H1 (cell line): ENCODE results near the gene FOXP4. TPM values are rescaled to one million over a fixed set of nuclear protein-coding genes. Genes with fewer than 3 reads are reported as not detected.

ENCODE experiments used
- CTCF ChIA-PET: fragments of 300-600 bp; sonication (Branson Sonifier 250); formaldehyde crosslinking; loops from one replicate; lab custom pipeline; 2021; ENCODE audit not compliant: partially characterized antibody; lab: Charles Lee
- POLR2A ChIA-PET: fragments of 300-600 bp; sonication (Branson Sonifier 250); formaldehyde crosslinking; loops from one replicate; lab custom pipeline; 2021; ENCODE audit warnings: inconsistent platforms; ENCODE audit not compliant: partially characterized antibody; lab: Charles Lee
- DNase-seq, 2 experiments: peaks; one replicate each; pipeline versions ENCODE4 v3.0.0 to v3.0.0-alpha.2; 2010 to 2022; ENCODE audit warnings: low spot score in 2 of 2, low read depth in 1 of 2, mixed read lengths in 1 of 2
- FAIRE-seq: peaks from 2 replicates; lab custom pipeline; 2011; peaks lifted over from hg19 to GRCh38; lab: Jason Lieb, UNC
- H2AFZ ChIP-seq: 2 replicates; pipeline ENCODE4 v1.8.1; 2012; ENCODE audit warnings: low read length, inconsistent platforms
- H2AK5ac ChIP-seq: 2 replicates; pipeline ENCODE4 v1.6.1; 2013; ENCODE audit warnings: low read depth, low read length
- H2BK120ac ChIP-seq: replicated peaks from 2 replicates; pipeline ENCODE3; 2013; ENCODE audit warnings: low read depth, low read length, inconsistent platforms
- H2BK12ac ChIP-seq: 2 replicates; pipeline ENCODE4 v1.6.1; 2013; ENCODE audit warnings: low read depth, low read length
- H2BK15ac ChIP-seq: 2 replicates; pipeline ENCODE4 v1.6.1; 2013; ENCODE audit warnings: low read length
- H2BK20ac ChIP-seq: 2 replicates; pipeline ENCODE4 v1.6.1; 2013; ENCODE audit warnings: low read length
- H2BK5ac ChIP-seq: 2 replicates; pipeline ENCODE4 v1.6.1; 2013; ENCODE audit warnings: low read depth, low read length
- H3K14ac ChIP-seq: 2 replicates; pipeline ENCODE4 v1.6.1; 2013; ENCODE audit warnings: inconsistent platforms; ENCODE audit not compliant: insufficient read length
- H3K18ac ChIP-seq: 2 replicates; pipeline ENCODE4 v1.6.1; 2013; ENCODE audit warnings: low read length; ENCODE audit errors: extremely low read depth
- H3K23ac ChIP-seq: 2 replicates; pipeline ENCODE4 v1.6.1; 2013; ENCODE audit warnings: inconsistent platforms; ENCODE audit not compliant: insufficient read length
- H3K23me2 ChIP-seq: 2 replicates; pipeline ENCODE4 v1.6.1; 2013; ENCODE audit warnings: low read depth, low read length
- H3K27ac ChIP-seq: 2 replicates; pipeline ENCODE4 v1.6.1; 2011; ENCODE audit warnings: low read depth, low read length, inconsistent platforms
- H3K27me3 ChIP-seq, 4 experiments: replicated peaks in 1 of 4; 1 replicate in 1 of 4; 2 replicates in 3 of 4; pipeline versions ENCODE4 v1.6.1 to v1.8.1; 2011 to 2013; ENCODE audit warnings: low read length in 3 of 4, mild to moderate bottlenecking in 3 of 4, inconsistent platforms in 2 of 4, mixed read lengths in 2 of 4, moderate library complexity in 1 of 4; ENCODE audit not compliant: control insufficient read depth in 3 of 4, insufficient read depth in 3 of 4; ENCODE audit errors: extremely low read depth in 1 of 4
- H3K36me3 ChIP-seq, 4 experiments: 2 replicates each; pipeline versions ENCODE4 v1.6.1 to v1.8.1; 2011 to 2013; ENCODE audit warnings: mild to moderate bottlenecking in 4 of 4, low read length in 3 of 4, moderate library complexity in 2 of 4, control low read depth in 1 of 4, inconsistent platforms in 1 of 4; ENCODE audit not compliant: insufficient read depth in 4 of 4, control insufficient read depth in 2 of 4
- H3K4ac ChIP-seq: replicated peaks from 2 replicates; pipeline ENCODE3; 2013; ENCODE audit warnings: low read length, low read depth, mixed read lengths, inconsistent platforms; ENCODE audit not compliant: insufficient read length
- H3K4me1 ChIP-seq, 4 experiments: replicated peaks in 1 of 4; 1 replicate in 1 of 4; 2 replicates in 3 of 4; pipeline versions ENCODE4 v1.6.1 to v1.8.1; 2011 to 2013; ENCODE audit warnings: low read length in 3 of 4, inconsistent platforms in 2 of 4, mixed read lengths in 1 of 4; ENCODE audit not compliant: insufficient read depth in 4 of 4, control insufficient read depth in 3 of 4
- H3K4me2 ChIP-seq, 2 experiments: 2 replicates each; pipeline versions ENCODE4 v1.6.1 to v1.8.1; 2011 to 2013; ENCODE audit warnings: low read depth in 2 of 2, low read length in 2 of 2, control low read depth in 1 of 2, inconsistent platforms in 1 of 2, mild to moderate bottlenecking in 1 of 2; ENCODE audit not compliant: insufficient read depth in 1 of 2
- H3K4me3 ChIP-seq, 4 experiments: fragments of 200-600, 300-600 bp in 1 of 4; sonication (generic), shearing (Covaris generic), sonication (Bioruptor Twin) in 1 of 4; 2 replicates each; pipeline versions ENCODE4 v1.5.1 to v1.8.1; 2011 to 2016; ENCODE audit warnings: low read length in 4 of 4, low read depth in 3 of 4, control low read depth in 2 of 4, inconsistent platforms in 2 of 4, mild to moderate bottlenecking in 2 of 4, mixed read lengths in 1 of 4, moderate library complexity in 1 of 4; ENCODE audit not compliant: insufficient read depth in 2 of 4; ENCODE audit errors: extremely low read depth in 1 of 4
- H3K56ac ChIP-seq: replicated peaks from 2 replicates; pipeline ENCODE3; 2013; ENCODE audit warnings: low read depth, mild to moderate bottlenecking, mixed read lengths, low read length, inconsistent platforms; ENCODE audit not compliant: insufficient read length
- H3K79me1 ChIP-seq: 2 replicates; pipeline ENCODE4 v1.6.1; 2013; ENCODE audit warnings: low read depth, low read length, control low read depth
- H3K79me2 ChIP-seq, 2 experiments: 2 replicates each; pipeline versions ENCODE4 v1.6.1 to v1.8.1; 2012 to 2013; ENCODE audit warnings: low read length in 2 of 2, mild to moderate bottlenecking in 2 of 2, inconsistent platforms in 1 of 2; ENCODE audit not compliant: insufficient read depth in 2 of 2, control insufficient read depth in 1 of 2
- H3K9ac ChIP-seq, 4 experiments: replicated peaks in 1 of 4; 1 replicate in 1 of 4; 2 replicates in 3 of 4; pipeline versions ENCODE4 v1.6.1 to v1.8.1; 2011 to 2013; ENCODE audit warnings: low read depth in 3 of 4, low read length in 3 of 4, control low read depth in 2 of 4, mild to moderate bottlenecking in 2 of 4, moderate library complexity in 2 of 4, inconsistent platforms in 1 of 4; ENCODE audit errors: extremely low read depth in 1 of 4
- H3K9me3 ChIP-seq, 2 experiments: 2 replicates each; pipeline versions ENCODE4 v1.6.1 to v1.8.1; 2012 to 2013; ENCODE audit warnings: mild to moderate bottlenecking in 2 of 2, moderate library complexity in 2 of 2, control low read depth in 1 of 2, inconsistent platforms in 1 of 2, low read depth in 1 of 2, low read length in 1 of 2, mixed read lengths in 1 of 2; ENCODE audit not compliant: insufficient read depth in 2 of 2
- H4K20me1 ChIP-seq, 2 experiments: replicated peaks in 1 of 2; 2 replicates each; pipeline versions ENCODE3 to v1.8.1; 2011 to 2013; ENCODE audit warnings: inconsistent platforms in 2 of 2, low read length in 2 of 2, mild to moderate bottlenecking in 1 of 2; ENCODE audit not compliant: insufficient read depth in 2 of 2, control insufficient read depth in 1 of 2
- H4K5ac ChIP-seq: 2 replicates; pipeline ENCODE4 v1.6.1; 2013; ENCODE audit warnings: low read length, low read depth, mixed read lengths, inconsistent platforms; ENCODE audit not compliant: insufficient read length
- H4K8ac ChIP-seq: 2 replicates; pipeline ENCODE4 v1.8.0; 2013; ENCODE audit warnings: mild to moderate bottlenecking, moderate library complexity, low read length, inconsistent platforms; ENCODE audit not compliant: insufficient read depth; ENCODE audit errors: extremely low read depth
- H4K91ac ChIP-seq: replicated peaks from 2 replicates; pipeline ENCODE3; 2013; ENCODE audit warnings: low read length, mixed read lengths, inconsistent platforms; ENCODE audit not compliant: insufficient read length
- BRCA1 ChIP-seq: IDR thresholded peaks from 2 replicates; pipeline ENCODE4 v1.6.1; 2012; ENCODE audit warnings: low read depth, low read length, improper control_type of control experiment
- CBX8 ChIP-seq: fragments of 300-800, 300-1000 bp; sonication (generic); IDR thresholded peaks from 2 replicates; pipeline ENCODE4 v1.7.1; 2016; ENCODE audit warnings: low read depth, low read length, borderline replicate concordance
- JUN ChIP-seq: IDR thresholded peaks from 2 replicates; pipeline ENCODE4 v1.6.1; 2011; ENCODE audit warnings: low read depth, mild to moderate bottlenecking, improper control_type of control experiment, low read length
- JUND ChIP-seq: IDR thresholded peaks from 2 replicates; pipeline ENCODE4 v1.6.1; 2011; ENCODE audit warnings: mild to moderate bottlenecking, improper control_type of control experiment, low read length
- MAFK ChIP-seq: IDR thresholded peaks from 2 replicates; pipeline ENCODE4 v1.6.1; 2012; ENCODE audit warnings: low read depth, mild to moderate bottlenecking, improper control_type of control experiment, low read length
- RBBP5 ChIP-seq: IDR thresholded peaks from 2 replicates; pipeline ENCODE4 v1.7.1; 2012; ENCODE audit warnings: low read depth, mild to moderate bottlenecking, inconsistent platforms, low read length, moderate library complexity, borderline replicate concordance
- SP1 ChIP-seq: IDR thresholded peaks from 2 replicates; pipeline ENCODE4 v1.6.1; 2011; ENCODE audit warnings: low read depth, low read length
- WGBS, 2 experiments: shearing (Covaris generic) in 1 of 2; methylation state at CpG; one replicate each; pipeline versions ENCODE4 v1.1.6 to v1.1.7; 2013 to 2015; ENCODE audit warnings: low lambda C conversion rate in 2 of 2, mixed read lengths in 2 of 2, inconsistent platforms in 1 of 2, low coverage in 1 of 2, missing lambda C conversion rate in 1 of 2; ENCODE audit not compliant: insufficient replicate concordance in 2 of 2, insufficient coverage in 1 of 2, insufficient read length in 1 of 2; ENCODE audit errors: extremely low coverage in 1 of 2, missing lambda C conversion rate in 1 of 2; 5-methylcytosine and 5-hydroxymethylcytosine counted together
- polyA plus RNA-seq, 7 experiments: library from polyadenylated mRNA; depleted of rRNA in 3 of 7; stranded (reverse) in 5 of 7; unstranded in 2 of 7; fragments of >200 nt in 5 of 7; fragments of 200-250 nt in 2 of 7; gene quantifications; 1 replicate in 5 of 7; 2 replicates in 1 of 7; 4 replicates in 1 of 7; pipeline versions ENCODE4 v1.2.1 to v1.2.3, GENCODE V29; 2011 to 2013; ENCODE audit warnings: missing spikeins in 2 of 7, mixed read lengths in 2 of 7
- total RNA-seq: library from RNA; stranded (reverse); fragmentation: NEBNext Ultra II Directional; extraction: Animal tissue kit (Norgen Biotek cat#: 25700); gene quantifications from 2 replicates; pipeline ENCODE4 v1.2.1, GENCODE V29; 2021
- TF ChIP-seq, protein P1 (sequence below): IDR thresholded peaks from 2 replicates; pipeline ENCODE4 v1.6.1; 2012; ENCODE audit warnings: low read length, inconsistent platforms
- TF ChIP-seq, protein P2 (sequence below): IDR thresholded peaks from 2 replicates; pipeline ENCODE4 v1.6.1; 2011; ENCODE audit warnings: low read depth, mild to moderate bottlenecking, low read length; ENCODE audit not compliant: insufficient read depth
- TF ChIP-seq, protein P3 (sequence below): IDR thresholded peaks from 2 replicates; pipeline ENCODE4 v1.6.1; 2012; ENCODE audit warnings: inconsistent platforms

The FOXP4 gene
- total and polyA plus RNA-seq, 2 of the 8 experiments (the other 6 are each of a cell fraction or from before 2014, with no cell fraction given) = 4.8 to 13.3 TPM

DNA sequence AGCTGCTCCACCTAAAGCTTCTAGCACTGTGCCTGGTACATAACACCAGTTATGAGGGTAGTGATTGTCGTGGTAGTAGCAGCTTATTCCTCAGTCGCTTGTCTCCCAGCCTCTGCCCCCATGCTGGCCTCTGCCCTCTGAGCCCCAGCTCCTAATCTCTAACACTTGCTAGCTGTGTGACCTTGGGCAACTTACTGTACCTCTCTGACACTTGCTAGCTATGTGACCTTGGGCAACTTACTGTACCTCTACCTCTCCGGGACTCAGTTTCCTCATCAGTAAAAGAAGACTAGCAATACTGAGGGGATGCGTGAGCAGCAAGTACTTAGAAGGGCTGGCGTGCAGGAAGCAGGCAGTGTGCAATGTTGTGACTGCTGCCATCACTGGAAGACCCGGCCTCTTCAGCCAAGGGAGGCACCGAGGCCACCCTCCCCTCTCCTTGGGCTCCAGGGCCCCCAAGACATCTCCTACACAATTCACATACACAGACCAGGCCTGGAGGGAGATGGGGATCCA is 101.9 kb downstream of the FOXP4 start:
- H3K4ac ChIP-seq = no peak overlapping the region
- no peak overlapping the region for H3K14ac ChIP-seq
- H3K4me3 ChIP-seq = no peak overlapping the region
- H3K27me3 ChIP-seq = no peaks in the 10 kb centered on the region; a peak in 1 of 7 replicates
- no peak overlapping the region for H3K23ac ChIP-seq
- H2BK120ac ChIP-seq = no peak overlapping the region
- 96% methylated on average over 7 of the region's 7 CpGs; no CpG with 5 or more reads in 1 of the 2 experiments for WGBS, 2 experiments
- H3K23me2 ChIP-seq = no peaks in the 10 kb centered on the region; the same call in 1 of the 2 replicates
- H2AFZ ChIP-seq = no peak overlapping the region
- H3K9me3 ChIP-seq = no peaks in the 10 kb centered on the region
- H3K79me1 ChIP-seq = no peaks in the 10 kb centered on the region; the same call in 1 of the 2 replicates
- H4K91ac ChIP-seq = no peak overlapping the region
- DNase-seq (no peak), FAIRE-seq (no peak)
- no peak overlapping the region for H2BK12ac ChIP-seq
- peaks cover 0 to 30% (median 25%) of the 10 kb centered on the region in 4 experiments; a peak in 6 of 7 replicates for H3K4me1 ChIP-seq
- H3K18ac ChIP-seq = no peak overlapping the region
- H2BK20ac ChIP-seq = no peak overlapping the region
- no peak overlapping the region for H3K27ac ChIP-seq
- H3K79me2 ChIP-seq = no peaks in the 10 kb centered on the region
- H3K36me3 ChIP-seq = peaks cover 0 to 11% (median 2%) of the 10 kb centered on the region in 4 experiments; a peak in 5 of 8 replicates
- no peak overlapping the region for H3K56ac ChIP-seq
- no peak overlapping the region for H4K5ac ChIP-seq
- peaks cover 5 to 12% of the 10 kb centered on the region in 2 experiments for H4K20me1 ChIP-seq
- CTCF ChIA-PET = interaction anchor here (0.7 to 6.5 kb wide), 11 partner anchors 15 to 282 kb away, joined by 3 to 32 read pairs (median 4); no protein-coding TSS in a partner anchor
- H2AK5ac ChIP-seq = no peak overlapping the region
- H3K9ac ChIP-seq = no peak overlapping the region
- H2BK15ac ChIP-seq = no peak overlapping the region
- no peak overlapping the region for H2BK5ac ChIP-seq
- POLR2A ChIA-PET = interaction anchor here (1.8 kb wide), 1 partner anchor 9 kb away, joined by 5 read pairs; no protein-coding TSS in a partner anchor
- no peak overlapping the region for H4K8ac ChIP-seq
- H3K4me2 ChIP-seq = no peak overlapping the region
- TF ChIP-seq, protein P1, sequence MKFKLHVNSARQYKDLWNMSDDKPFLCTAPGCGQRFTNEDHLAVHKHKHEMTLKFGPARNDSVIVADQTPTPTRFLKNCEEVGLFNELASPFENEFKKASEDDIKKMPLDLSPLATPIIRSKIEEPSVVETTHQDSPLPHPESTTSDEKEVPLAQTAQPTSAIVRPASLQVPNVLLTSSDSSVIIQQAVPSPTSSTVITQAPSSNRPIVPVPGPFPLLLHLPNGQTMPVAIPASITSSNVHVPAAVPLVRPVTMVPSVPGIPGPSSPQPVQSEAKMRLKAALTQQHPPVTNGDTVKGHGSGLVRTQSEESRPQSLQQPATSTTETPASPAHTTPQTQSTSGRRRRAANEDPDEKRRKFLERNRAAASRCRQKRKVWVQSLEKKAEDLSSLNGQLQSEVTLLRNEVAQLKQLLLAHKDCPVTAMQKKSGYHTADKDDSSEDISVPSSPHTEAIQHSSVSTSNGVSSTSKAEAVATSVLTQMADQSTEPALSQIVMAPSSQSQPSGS = no peak
- TF ChIP-seq MAFK (no peak), RBBP5 (no peak), SP1 (no peak), BRCA1 (no peak), CBX8 (no peak), JUND (no peak), JUN (no peak)
- TF ChIP-seq, protein P2, sequence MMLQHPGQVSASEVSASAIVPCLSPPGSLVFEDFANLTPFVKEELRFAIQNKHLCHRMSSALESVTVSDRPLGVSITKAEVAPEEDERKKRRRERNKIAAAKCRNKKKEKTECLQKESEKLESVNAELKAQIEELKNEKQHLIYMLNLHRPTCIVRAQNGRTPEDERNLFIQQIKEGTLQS = no peak
- TF ChIP-seq, protein P3, sequence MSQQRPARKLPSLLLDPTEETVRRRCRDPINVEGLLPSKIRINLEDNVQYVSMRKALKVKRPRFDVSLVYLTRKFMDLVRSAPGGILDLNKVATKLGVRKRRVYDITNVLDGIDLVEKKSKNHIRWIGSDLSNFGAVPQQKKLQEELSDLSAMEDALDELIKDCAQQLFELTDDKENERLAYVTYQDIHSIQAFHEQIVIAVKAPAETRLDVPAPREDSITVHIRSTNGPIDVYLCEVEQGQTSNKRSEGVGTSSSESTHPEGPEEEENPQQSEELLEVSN = no peak
